ENCODE data around the gene DGCR6L.
"Not testable (repeated sequence)": the region's sequence is repeated elsewhere in the genome, so short reads cannot be mapped to it uniquely, and the experiment has no call there.

DGCR6L gene

GRCh38 chr22:20291249-20291586, 28.6 kb downstream of the DGCR6L start:
- no peak for DNase-seq

DNA sequence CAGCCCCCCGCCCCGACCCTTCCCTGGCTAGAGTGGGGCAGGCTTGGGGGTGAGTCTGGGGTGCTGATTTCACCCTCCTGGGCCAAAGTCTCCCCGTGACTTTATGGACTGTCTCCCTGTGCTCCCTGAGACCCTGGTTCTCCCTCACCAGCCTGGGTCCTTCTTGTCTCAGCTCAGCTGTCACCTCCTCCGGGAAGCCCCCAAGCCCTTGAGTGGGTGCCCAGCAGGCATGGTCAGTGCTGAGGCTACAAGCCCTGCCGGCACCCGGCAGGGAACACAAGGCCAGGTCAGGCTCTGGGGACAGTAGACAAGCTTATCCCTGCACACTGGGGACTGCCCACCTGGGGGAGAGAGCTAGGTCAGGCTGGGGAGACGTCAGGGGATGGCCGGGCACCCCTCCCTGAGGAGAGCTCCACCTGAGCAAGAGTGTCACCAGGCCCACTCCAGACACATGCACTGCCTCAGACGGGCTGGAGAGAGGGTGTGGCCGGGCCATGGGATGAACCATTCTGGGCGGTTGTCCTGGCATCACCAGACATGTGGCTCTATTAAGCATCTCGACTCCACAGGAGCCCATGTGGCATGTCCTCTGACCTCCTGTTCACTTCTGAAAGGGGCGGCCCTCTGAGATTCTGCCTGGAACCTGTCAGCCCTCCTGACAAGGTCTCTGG, 29.1 kb downstream of the DGCR6L start:
- DNase-seq, result no peak

DNA sequence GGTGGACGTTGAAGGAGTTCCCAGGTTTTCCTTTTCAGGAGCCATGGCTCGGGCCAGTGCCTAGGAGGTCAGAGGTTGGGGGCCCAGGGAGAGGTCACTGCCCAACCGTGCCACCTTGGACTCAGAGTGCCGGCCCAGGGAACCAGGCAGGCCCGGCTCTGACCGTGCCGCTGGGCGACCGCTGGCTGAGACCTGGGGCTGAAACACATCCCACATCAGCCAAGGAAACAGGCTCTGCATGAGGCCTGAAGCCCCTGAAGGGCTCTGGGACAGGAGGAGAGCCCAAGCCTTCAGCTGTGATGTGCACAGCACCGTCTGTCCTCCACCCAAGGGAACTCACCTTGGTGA, 29.8 kb downstream of the DGCR6L start:
- DNase-seq, result no peak

- not testable (repeated sequence) for DNase-seq
These were observed 30.4 kb downstream of the DGCR6L start for GRCh38 chr22:20289182-20290044.

DNA sequence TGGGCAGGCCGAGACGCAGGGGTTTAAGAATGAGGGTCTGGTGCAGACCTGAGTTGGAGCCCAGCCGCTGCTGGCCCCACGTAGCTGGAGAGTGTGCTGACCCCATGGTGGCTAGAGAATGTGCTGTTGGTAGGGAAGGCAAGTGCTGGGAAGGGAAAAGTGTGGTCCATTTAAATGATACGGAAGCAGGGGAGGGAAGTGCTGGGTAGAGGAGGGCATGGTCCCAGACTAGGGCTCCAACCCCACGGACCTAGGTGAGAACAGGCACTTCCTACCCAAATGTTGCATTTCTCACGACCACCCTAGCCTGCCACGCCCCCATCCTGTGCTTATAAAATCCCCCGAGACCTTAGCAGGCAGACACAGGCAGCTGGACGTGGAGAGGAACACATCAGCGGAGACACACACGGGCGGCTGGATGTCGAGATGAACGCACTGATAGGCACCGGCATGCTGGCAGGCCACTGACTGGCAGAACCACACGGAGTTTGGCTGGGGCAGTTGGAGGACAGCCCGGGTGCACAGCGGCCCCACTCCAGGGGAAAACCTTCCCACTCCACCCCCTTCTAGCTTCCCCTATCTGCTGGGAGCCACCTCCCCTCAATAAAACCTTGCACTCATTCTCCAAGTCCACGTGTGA, 33.0 kb downstream of the DGCR6L start:
- not testable (repeated sequence) for DNase-seq

- DNase-seq, result not testable (repeated sequence)
These were observed 33.6 kb downstream of the DGCR6L start for GRCh38 chr22:20286312-20286660.

DNA sequence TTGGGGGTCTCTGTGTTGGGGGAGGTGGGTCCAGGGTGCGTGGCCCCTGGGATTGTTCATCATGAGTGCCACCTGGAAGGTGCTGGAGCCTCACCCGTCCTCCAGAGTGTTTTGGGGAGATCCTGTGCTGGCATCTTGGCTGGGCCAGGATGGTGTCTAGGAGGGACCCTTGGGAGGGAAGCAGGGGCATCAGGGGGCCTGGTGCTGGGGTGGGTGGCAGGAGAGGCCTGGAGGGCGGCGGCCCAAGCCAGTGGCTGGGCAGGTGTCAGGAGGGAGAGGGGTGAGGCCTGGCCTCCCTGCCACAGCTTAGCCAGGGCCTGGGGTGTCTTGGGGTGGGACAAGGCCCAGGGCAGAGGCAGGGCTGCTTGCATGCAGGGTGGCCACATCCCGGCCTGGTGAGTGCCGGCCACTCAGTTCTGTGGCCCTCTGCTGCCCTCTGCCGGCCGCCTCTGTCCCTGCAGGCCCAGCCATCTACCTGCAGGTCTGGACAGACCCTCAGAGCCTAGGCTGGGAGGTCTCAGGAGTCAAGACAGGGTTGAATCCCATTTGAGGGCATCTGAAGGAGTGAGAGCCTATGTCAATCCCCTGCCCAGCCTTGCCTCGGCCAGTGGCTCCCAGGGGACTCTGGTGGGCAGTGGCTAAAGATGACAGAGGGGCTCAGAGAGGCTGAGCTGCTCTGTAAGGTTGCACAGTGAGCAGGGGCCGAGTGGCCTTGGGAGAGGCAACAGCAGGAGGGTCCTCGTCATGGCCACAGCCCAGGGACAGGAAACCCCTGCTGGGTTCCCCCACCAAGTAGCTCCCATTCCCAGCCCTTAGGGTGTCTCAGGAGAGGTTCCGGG, 34.2 kb downstream of the DGCR6L start:
- DNase-seq, result peak; percentile 72

DNA sequence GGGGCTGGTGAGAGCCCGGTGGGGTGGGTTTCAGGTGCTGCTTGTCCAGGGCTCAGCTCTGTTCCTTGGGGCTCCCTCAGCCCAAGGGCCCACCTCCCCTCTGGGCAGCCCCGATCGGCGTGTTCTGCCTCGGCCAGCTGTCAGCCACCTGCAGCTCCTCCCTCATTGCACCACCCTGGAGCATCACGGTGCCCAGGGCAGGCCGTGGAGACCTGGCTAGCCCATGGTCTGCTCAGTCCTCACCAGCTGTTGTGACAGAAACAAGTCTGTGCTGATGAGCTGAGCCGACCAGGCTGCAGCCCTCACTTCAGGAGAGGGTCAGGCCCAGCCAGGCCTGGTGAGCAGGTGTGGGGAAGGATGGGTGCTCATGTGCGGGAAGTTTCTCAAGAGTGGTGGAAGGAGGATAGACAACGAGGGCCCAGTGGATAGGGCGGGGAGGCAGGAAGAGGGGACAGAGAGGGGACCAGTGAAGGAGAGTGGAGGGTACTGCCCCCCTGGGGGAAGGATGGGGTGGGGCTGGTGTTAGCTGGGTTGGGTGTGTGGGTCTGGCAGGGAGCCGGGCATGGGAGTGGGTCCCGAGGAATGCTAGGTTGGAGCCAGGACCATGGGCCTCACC, 35.3 kb downstream of the DGCR6L start:
- no peak for DNase-seq

- no peak for DNase-seq
These were observed 36.2 kb downstream of the DGCR6L start for GRCh38 chr22:20283674-20284066.

DNA sequence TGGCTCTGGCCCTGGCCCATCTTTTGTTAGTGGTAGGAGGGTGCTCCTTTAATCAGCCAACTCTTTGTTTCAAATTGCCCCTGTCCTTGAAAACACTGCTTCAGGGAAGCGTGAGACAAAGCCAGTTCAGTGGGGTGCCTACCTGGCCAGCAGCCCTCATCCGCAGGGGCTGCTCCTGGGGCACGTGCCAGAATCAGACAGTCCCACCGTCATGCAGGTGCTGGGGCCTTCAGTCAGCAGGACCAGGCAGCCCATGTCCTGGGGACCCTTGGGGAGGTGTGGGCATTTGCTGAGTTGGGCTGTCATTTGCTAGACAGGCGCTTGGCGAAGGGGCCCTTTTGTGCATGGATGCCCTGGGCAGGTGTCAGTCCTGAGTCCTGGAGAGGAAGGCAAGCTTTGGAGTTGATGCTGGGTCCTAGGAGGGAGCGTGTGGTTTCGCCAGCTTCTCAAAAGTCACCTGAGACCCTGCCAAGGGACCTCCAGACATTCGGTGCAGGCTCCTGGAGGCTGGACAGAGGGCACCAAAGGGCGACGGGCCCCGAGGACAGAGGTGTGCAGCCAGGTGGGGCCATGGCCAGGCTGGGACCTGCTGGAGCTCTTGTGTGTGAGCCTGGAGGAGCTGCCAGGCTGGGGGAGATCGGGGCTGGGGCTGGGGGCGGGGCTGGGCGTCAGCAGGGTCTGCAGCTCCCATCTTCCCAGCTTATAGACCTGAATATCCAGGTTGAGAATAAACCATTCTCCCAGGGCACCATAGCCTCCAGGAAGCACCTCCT, 36.8 kb downstream of the DGCR6L start:
- no peak for DNase-seq

DNA sequence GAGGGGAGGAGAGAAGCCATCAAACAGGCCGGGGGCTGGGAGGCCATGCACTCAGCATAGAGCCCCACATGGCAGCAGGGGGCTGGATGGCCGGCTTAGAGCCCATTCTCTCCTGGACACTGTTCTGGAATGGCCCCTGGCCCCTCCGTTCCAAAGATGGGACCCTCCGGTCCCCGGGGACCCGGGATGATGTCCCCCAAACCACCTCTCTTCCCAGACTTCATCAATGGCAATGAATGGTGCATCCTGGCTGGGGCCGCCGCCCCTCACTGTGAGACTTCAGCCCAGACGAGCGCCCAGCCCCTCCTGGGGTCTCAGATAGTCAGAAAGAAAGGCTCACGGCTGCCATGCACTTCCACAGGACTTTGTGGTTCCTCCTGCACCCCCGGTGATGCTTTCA, 38.0 kb downstream of the DGCR6L start:
- DNase-seq, result no peak

GRCh38 chr22:20281473-20281872, 38.4 kb downstream of the DGCR6L start:
- DNase-seq, result not testable (repeated sequence)

GRCh38 chr22:20280866-20281265, 39.0 kb downstream of the DGCR6L start:
- no peak for DNase-seq

DNA sequence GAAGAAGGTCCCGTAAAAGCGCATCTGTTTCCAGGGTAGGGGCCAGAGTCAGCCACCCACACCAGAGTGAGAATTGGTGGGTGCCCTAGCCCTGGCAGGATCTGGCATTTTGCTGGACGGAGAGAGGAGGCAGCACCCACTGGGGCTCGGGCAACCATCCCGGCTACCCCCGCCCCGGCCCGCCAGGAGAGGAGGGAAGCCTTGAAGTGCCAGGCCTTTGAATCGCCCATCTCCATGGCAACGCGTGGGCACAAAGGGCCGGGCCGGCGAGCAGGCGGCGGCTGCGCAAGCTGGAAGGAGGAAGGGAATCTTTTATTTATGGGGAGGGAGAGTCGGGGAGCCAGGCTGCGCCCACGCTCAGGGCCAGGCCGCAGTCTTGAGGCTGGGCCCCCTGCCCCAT, 39.7 kb downstream of the DGCR6L start:
- not testable (repeated sequence) for DNase-seq

DNA sequence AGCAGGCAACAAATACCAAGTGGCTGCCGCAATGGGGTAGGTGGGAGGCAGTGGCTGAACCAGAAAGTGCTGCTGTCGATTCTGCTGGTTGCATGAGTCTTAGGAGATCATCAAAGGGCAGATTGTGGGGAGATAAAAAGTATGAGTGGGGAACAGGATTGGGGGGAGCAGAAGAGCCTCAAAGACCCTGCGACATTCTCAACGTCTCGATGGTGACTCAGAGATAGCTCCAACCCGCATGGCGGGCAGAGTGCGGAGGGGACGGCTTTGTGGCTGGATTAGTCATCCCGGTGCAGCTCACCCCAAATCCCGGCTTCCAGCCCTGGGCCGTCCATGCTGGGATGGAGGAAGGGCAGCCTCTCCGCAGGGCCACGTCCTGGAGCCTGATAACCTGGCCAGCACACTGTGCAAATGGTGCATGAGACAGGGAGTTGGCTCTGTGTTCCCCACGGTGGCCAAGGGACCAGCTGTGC, 40.2 kb downstream of the DGCR6L start:
- no peak for DNase-seq

- DNase-seq, result not testable (repeated sequence)
These were observed 41.0 kb downstream of the DGCR6L start for GRCh38 chr22:20278726-20279490.

- not testable (repeated sequence) for DNase-seq
These were observed 41.8 kb downstream of the DGCR6L start for GRCh38 chr22:20277936-20278635.

GRCh38 chr22:20276468-20276867, 43.4 kb downstream of the DGCR6L start:
- DNase-seq, result no peak

- DNase-seq, result no peak
These were observed 44.0 kb downstream of the DGCR6L start for GRCh38 chr22:20275836-20276235.

- not testable (repeated sequence) for DNase-seq
These were observed 44.5 kb downstream of the DGCR6L start for GRCh38 chr22:20275325-20275724.
